Activated CD8-positive, alpha-beta memory T cell treated with anti-CD3 and anti-CD28 coated beads for 36 hours (primary cell): ENCODE data around the gene AMOTL1. TPM values are rescaled to one million over a fixed set of nuclear protein-coding genes. Genes with fewer than 3 reads are reported as not detected.

Source experiments
- CTCF ChIA-PET: fragments of 350-600 bp; sonication (Branson Sonifier 250); formaldehyde crosslinking; loops from one replicate; lab custom pipeline; 2021; ENCODE audit warnings: antibody characterized with exemption; lab: Charles Lee
- POLR2A ChIA-PET: fragments of 350-600 bp; sonication (Branson Sonifier 250); formaldehyde crosslinking; loops from one replicate; lab custom pipeline; 2021; ENCODE audit warnings: antibody characterized with exemption; lab: Charles Lee
- total RNA-seq, 2 experiments: library from RNA; stranded (reverse); gene quantifications; one replicate each; pipeline ENCODE4 v1.2.3, GENCODE V29; 2021

Gene AMOTL1
- total RNA-seq, 2 experiments from 2014 or later, result 1.0 to 1.6 TPM

DNA sequence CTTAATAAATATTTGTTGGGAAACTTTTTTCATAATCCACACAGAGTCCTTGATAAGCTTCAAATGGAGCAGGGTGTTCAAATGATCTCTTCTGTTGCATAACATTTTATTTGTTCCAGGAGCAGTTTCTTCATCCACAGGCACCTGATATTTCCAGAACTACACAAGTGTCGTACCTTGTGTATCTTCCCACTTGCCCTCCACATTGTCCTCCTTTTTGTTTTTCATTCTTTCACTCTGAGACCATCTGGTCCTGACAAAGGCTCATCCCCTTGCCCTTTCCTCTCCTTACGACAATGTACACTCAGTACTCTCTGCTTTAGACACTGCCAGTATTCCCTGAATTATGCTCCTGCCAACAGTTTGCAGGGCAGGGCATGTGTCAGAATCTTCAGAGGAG, 5.2 kb upstream of the AMOTL1 start:
- CTCF ChIA-PET, result no interaction called here
- POLR2A ChIA-PET, result no interaction called here

DNA sequence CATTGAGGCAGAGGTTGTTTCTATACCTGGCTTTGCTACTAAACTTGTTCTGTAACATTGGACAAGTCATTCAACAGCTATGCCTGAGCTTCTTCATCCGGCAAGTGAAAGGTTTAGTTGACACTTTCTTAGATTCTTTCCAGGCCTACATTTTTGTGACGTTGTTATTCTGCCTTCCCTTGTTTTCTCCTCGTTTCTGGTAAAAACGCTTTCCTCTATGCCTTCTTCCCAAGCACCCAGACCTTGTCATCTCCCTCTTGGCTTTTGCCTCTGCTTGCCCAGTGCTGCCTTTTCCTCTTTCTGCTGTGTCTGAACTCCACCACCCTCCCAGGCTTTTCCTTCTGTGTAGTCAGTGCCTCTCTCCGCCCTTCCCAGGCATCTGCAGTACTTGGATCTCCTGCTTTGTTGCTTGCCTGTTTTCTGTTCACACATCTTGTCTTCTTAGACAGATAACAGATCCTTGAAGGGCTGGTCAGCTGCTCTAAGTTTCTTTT, 1.4 kb upstream of the AMOTL1 start:
- POLR2A ChIA-PET, result no interaction called here
- CTCF ChIA-PET, result no interaction called here

DNA sequence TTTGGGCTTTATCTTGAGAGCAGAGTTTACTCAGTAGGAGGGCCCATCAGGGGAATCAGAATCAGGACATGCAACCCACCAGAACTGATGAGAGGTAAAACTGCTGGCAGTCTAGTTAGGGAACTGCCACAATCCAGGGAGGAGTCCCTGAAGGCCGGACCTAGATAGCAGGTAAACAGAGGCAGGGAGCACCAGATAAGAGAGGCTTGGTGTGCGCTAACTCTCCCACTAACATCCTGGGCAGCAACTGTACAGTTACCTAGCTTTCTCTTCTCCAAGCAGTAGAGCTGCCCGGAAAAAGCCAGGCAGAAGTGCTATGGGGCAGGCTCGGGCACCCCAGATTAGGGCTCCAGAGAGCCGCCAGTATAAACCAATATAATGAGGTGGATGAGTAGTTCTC, 865 bp upstream of the AMOTL1 start:
- ChIA-PET POLR2A (no interaction called here), CTCF (no interaction called here)

DNA sequence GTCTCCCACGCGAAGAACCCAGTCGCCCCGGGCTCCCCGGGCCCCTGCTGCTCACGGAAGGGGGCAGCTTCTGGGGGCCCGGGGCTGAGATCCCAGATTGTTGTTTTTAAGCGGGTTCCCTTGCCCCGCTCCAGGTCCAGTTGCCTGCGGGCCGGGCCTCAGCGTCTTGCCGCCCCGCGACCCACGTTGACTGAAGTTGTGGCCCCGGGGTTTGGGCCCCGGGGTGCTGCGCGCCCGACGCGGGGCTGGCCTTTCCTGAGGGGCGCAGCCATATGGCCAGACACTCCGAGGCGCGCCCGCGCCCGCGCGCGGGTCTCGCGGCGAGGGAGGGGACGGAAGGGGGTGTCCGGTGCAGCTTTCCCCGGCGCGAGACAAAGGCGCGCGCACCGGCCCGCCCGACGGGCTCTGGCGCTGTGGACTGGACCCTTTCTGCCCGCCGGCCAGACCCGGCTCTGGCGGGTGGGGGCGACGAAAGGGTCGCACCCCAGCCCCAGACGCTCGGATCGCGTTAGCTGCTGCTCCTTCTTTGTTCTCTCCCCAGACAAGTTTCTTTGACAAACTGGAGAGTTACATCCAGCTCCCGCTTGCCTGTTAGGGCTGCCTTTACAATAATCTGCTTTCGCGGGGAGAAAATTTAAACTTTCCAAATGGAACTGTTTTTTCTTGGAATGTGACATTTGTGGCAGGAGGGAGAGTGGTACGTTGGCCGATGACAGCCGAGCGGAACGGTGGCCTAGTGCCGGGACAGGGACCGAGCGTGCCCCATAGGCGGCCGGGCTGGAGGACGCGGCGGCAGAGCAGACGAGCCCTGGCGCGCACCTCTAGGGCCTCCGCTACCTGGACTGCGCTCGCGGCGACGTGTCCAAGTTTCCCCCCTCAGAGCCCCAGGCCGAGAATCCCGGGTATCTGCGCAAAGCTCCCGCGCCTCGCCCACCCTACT, 716 bp downstream of the AMOTL1 start:
- ChIA-PET POLR2A (interaction anchor here (1.0 kb wide), 1 partner anchor 9 kb away, joined by 4 read pairs; no protein-coding TSS in a partner anchor), CTCF (no interaction called here)

DNA sequence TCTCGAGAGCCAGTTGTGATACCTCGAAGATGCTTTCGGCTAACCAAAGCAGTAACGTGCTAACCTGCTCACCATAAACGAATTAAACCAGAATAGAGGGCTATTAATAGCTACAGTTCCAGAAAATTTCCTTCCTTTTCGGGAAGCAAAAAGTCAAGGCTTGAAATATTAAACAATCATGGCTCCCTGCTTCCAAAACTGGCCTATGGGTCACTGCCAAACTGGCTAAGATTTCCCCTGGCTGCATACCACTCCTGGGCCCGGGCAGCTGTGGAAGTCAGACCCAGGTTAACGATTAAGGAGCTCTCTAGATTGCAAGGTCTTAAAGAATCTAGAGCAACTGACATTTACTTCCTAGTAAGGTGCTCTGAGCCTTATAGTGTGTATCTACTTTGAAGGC, 1.7 kb downstream of the AMOTL1 start:
- ChIA-PET CTCF (no interaction called here), POLR2A (no interaction called here)

DNA sequence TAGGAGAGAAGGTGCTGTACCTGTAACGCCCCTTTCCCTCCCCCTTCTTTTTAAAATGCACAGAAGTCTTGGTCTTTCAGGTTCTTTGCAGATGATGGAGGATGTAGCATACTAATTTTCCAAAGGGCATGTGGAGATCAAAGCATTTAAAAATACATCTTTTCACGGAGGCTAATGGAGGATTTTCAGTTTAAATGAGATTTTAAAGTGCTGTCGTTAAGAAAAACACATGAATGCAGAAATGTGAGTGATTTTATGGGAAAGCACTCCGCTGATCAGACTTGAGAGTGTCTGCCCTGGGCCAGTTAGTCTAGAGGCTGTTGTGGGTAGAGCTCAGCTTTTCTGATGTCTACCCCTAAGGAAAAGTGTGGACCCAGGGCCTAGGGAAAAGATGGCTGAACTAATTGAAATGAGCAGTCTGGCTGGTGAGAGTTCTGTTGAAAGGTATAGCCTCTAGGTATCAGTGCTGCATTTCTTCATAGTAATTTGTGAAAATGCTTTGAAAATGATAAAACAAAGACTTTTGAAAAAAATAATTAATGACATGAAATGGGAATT, 2.5 kb downstream of the AMOTL1 start:
- POLR2A ChIA-PET, result no interaction called here
- CTCF ChIA-PET, result no interaction called here

DNA sequence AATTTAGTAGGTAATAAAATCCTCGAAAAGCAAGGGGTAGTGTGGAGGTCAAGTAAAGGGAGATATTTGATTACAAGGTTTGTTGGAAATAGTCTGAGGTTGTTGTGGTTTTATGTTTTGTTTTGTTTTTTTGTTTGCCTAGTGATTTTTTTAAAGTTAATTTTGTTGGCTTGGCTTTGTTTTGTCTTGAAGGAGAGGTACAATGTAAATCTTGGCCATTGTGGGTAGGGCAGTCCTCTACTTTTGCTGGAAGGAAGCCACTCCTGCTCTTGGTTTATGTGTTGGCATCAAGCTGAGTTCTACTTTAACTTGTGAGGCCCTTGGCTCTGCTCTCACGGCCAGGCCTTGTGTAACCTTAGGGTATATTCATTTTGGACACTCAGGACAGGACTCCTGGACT, 3.2 kb downstream of the AMOTL1 start:
- ChIA-PET POLR2A (no interaction called here), CTCF (interaction anchor here (0.6 kb wide), 1 partner anchor 96 kb away, joined by 3 read pairs; no protein-coding TSS in a partner anchor)

DNA sequence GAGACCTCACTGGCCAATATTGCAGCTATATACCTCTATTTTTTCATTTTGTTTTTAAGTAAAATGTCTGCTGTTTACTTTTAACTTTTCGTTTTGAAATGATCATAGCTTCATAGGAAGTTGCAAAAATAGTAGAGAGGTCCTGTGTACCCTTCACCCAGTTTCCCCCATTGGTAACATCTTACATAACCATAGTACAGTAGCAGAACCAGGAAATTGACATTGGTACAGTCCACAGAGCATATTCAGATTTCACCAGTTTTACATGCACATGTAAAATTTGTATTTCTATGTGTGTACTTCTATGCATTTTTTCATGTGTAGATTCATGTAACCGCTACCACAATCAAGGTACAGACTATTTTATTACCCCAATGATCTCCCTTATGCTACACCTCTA, 3.8 kb downstream of the AMOTL1 start:
- POLR2A ChIA-PET, result no interaction called here
- CTCF ChIA-PET, result no interaction called here

DNA sequence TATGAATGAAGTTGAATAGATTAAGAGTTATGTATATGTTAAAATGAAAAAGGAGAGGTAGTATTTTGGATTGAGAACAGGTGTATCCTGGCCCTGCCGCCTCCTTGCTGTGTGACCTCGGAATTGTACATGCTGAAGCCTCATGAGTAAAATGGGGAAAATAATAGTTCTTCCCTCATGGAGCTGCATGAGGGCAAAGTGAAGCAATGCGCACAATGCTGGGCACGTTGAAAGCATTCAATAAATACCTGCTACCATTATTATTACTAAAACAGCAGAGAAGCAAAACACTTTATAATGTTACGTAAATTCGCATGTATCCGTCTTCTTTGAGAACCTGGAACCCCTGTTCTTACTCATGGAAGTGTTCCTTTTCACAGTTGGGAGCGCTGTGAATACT, 5.7 kb downstream of the AMOTL1 start:
- CTCF ChIA-PET, result no interaction called here
- POLR2A ChIA-PET, result no interaction called here

DNA sequence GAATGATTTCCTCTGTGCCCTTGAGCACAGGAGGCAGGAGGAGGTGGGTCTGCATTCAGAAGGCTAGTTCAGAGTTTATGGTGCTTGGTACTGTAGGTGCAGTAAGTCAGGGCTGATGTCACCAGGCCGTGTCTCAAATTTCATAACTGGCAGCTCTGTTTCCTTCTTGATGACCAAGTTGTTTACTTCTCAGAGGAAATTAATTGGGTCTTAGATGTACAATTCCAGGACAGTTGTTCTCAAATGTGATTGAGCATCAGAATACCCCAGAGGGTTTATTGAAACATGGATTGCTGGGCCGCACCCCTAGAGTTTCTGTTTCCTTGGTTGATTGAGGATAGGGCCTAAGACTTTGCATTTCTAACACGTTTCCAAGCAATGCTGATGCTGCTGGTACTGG, 6.2 kb downstream of the AMOTL1 start:
- CTCF ChIA-PET, result no interaction called here
- POLR2A ChIA-PET, result no interaction called here

DNA sequence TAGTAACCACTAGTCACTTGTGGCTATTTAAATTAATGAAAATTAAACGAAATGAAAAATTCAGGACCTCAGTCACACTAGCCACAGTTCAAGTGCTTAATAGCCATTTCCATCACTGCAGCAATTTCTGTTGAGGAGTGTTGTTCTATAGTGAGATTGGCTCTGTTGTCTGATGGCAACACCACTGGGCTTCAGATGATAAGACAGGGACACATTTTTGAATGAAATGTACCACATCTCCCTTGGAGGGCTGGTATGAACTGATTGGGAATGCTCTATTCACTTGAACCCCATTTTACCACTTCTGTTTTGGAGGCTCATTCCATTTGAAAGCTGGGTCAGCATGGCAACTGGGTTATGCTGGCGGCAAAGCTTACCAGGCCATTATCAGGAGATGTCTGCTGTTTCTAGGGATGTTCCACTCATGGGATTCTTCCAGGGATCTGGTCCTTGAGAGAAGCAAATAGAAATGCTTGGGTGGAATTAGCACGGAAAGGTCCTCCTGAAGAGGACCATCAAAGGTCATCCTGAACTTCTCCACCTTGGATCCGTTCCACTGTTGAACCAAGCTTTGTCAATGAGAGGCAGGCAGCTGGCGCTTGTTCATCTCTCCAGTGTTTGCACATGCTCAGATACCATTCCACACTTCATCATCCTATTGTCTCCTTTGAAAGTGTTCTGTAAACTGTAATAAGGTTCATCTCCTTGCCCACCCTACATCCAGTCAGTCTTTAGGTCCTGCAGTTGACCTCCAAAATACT, 7.6 kb downstream of the AMOTL1 start:
- ChIA-PET POLR2A (no interaction called here), CTCF (no interaction called here)

DNA sequence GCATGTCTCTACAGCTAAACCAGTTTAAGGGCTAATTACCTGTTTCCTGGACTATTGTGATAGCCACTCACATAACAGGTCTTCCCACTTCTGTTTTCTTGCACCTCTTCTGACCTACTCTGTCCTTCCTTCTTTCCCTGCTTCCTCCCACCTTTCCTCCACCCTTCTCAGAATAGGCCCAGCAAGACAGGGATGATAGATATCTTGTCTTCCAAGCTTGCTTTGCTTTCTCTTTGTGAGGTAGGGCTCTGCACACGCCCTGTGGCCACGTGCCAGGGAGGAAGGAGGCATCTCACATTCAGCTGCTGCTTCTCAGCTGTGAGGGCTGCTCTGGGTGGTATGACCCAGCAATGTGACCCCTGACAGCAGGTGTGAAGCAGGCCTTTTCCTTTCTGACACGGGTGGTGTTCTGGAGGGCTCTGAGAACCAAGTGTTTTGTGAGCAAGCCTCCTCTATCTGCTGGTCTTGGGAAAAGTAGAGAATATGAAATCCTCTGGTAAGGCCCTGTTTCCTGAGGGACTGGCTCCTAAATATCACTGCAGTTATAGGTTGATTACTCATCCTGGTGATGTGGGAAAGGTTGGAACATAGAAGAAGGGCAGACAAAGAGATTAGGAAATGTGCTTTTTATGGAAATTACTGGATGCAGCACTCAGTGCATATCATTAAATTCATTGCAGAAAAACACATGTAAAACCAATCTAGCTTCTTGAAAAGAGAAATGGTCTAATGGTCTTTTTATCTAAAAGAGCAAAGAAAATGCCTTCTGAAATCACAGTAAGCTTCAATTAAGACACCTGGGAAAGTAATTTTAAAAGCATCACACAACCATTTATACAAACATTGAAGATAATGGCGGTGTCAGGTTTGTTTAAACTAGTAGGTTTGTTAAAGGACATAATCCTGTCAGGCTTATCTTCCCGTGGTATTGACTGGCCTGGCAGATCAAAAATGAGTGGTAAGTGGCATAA, 8.5 kb downstream of the AMOTL1 start:
- ChIA-PET POLR2A (no interaction called here), CTCF (no interaction called here)

DNA sequence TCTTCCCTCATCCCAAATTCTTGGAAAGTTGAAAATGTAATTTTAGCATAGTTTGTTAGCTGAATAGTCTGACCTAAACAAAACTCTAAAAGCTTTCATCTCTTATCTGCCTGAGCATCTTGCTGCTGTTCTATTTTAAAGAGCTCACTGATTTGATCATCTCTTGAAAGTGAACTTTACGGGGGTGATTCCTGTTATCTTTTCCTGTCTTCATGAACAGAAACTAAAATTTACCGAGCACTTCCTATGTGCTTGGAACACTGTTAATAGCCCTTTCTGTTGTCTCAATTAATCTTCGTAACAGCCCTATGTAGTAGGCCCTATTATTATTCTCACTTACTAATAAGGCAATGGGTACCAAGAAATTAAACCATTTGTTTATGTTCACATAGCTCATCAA, 12.3 kb downstream of the AMOTL1 start:
- ChIA-PET POLR2A (no interaction called here), CTCF (no interaction called here)

DNA sequence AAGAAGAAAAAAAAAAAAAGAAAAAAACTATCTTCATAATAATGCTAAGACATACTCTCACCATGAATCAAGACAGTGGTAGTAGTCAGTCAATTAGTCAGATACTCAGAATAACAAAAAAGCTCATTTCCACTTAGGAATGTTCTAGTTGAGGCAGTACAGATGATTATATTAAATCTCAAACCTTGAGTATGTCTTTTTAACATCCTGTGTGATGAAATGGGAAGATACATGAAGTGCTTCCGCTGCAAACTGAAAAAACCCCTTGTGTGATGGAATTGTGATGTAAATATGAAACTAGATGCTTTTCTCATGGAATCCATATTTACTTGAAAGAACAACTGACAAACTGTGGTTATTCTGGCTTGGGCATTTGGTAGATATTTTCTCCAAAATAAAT, 13.7 kb downstream of the AMOTL1 start:
- POLR2A ChIA-PET, result no interaction called here
- CTCF ChIA-PET, result no interaction called here

DNA sequence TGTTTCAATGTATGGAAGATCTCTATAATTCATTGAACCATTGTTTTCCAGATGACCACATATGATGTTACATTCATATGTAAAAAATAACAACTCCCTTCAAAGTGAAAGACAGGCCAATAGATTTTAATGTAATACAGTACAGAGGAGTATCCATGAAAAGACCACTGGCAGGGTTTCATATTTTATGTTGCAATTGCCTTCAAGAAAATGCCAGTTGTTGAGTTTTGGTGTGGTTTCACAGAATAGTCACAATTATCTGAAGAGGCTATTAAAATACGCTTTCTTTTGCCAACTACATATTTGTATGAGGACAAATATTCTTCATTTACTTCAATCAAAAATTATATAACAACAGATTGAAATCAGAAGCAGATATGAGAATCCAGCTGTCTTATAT, 14.3 kb downstream of the AMOTL1 start:
- POLR2A ChIA-PET, result no interaction called here
- CTCF ChIA-PET, result no interaction called here

DNA sequence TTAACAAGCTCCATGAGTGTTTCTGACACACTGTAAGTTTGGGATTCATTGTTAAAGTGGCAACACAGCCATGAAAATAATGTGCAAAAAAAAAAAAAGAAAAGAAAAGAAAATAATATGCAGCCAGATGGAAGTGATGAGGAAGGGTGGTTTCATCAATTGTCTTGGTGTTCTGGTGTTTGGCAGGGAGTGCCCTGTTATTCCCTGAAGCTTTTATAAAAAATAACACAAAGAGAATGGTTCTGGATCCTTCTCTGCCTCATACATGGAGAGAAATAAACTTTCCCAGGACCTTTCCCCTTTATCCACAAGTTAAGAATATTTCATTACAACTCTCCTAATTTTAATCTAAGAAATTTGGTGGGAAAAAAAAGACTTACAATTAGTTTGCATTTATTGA, 16.7 kb downstream of the AMOTL1 start:
- ChIA-PET CTCF (interaction anchor here (1.0 to 2.8 kb wide), 2 partner anchors 43 to 113 kb away, joined by 3 to 11 read pairs; no protein-coding TSS in a partner anchor), POLR2A (no interaction called here)

DNA sequence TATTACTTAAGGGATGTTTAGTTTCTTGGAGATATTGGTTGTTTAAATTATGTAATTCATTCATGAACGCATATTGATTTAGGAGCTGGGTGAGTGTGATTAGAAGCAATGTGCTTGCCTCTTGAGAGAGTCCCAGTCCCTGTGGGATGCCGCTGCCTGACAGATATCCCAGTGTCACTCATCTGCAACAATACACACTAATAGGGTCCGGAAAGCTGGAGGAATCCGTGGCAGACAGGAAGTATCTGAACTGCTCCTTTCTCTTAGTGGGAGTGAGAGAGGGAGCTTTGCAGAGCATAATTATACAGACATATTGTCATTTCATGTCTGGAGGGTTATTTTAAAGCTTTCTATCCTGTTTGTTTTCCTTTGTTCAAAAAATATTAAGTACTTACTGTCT, 17.4 kb downstream of the AMOTL1 start:
- ChIA-PET POLR2A (no interaction called here), CTCF (interaction anchor here (1.0 to 2.8 kb wide), 2 partner anchors 44 to 112 kb away, joined by 3 to 11 read pairs; no protein-coding TSS in a partner anchor)

DNA sequence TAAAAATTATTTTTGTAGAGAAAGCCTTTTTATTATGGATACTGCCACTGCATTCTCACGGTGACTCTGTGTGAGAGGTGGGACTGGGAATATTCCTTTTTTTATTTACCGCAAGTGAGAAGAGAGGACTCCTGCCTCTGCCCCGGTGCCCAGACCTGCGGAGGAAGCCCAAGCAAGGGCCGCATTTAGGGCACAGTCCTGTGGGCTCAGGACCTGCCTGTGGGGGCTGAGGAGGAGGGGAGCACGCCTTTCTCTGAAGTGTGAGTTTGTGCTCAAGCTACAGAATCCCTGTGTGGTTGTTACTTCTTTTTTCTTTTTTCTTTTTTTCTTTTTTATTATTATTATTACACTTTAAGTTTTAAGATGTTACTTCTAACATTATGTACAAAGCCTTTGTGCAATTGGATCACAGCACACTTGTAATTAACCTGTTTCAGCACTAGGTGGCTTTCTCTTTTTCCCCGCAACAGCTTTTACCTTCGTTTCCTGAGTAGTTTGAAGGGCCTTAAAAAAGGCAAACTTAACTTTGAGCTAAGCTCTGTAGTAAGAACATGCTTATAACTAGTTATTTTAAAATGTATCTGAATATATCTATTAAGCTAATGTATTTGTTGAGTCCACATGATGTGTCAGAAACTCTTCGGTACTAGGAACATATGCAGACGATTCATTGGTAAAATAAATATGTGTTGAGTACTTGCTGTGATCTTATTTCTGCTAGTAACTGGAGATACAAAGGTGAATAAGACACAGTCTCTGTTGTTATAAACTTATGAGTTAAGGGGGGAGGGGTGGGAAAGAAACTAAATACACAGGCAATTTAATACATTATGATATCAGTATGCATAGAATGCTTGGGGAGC, 18.3 kb downstream of the AMOTL1 start:
- CTCF ChIA-PET, result interaction anchor here (1.2 to 2.8 kb wide), 2 partner anchors 11 to 111 kb away, joined by 4 to 11 read pairs; no protein-coding TSS in a partner anchor

More for the DNA sequence above, 18.3 kb downstream of the AMOTL1 start:
- POLR2A ChIA-PET, result no interaction called here
